Upper lobe of right lung (tissue), 1 donor: Measurements from ENCODE around the gene TSPEAR. TPM values are rescaled to one million over a fixed set of nuclear protein-coding genes. Genes with fewer than 3 reads are reported as not detected.

Source experiments
- ATAC-seq: fragments of 200-7000 bp; cut with Tn5 transposase; one replicate; pipeline ENCODE4 v1.9.1; 2020; ENCODE audit warnings: mild to moderate bottlenecking, moderate library complexity
- DNase-seq: peaks from one replicate; pipeline ENCODE4 v3.0.0-alpha.2; 2020
- H3K27ac ChIP-seq: fragments of 200-600 bp; one replicate; pipeline ENCODE4 v1.8.0; 2022
- H3K27me3 ChIP-seq: fragments of 200-600 bp; one replicate; pipeline ENCODE4 v1.8.0; 2022; ENCODE audit warnings: mild to moderate bottlenecking
- H3K36me3 ChIP-seq: fragments of 200-600 bp; one replicate; pipeline ENCODE4 v1.8.0; 2022
- H3K4me1 ChIP-seq: fragments of 200-600 bp; one replicate; pipeline ENCODE4 v1.8.0; 2022
- H3K4me3 ChIP-seq: fragments of 200-600 bp; one replicate; pipeline ENCODE4 v1.8.0; 2022; ENCODE audit warnings: mild to moderate bottlenecking
- H3K9me3 ChIP-seq: fragments of 200-600 bp; one replicate; pipeline ENCODE4 v1.8.0; 2022
- CTCF ChIP-seq: fragments of 200-600 bp; IDR thresholded peaks from one replicate; pipeline ENCODE4 v1.8.0; 2022; ENCODE audit warnings: antibody characterized with exemption
- intact Hi-C: fragments of 100-400 bp; cut with DNase I; formaldehyde crosslinking; loops from one replicate; pipeline ENCODE4 v1.11.0; 2022
- total RNA-seq: library from RNA; stranded (reverse); fragmentation: NEBNext Ultra II Directional; extraction: Animal tissue kit (Norgen Biotek cat#: 25700); gene quantifications from one replicate; pipeline ENCODE4 v1.2.1, GENCODE V29; 2021
- donor health status: DM: no; HTN: yes; CAD: no; lungs with severe emphysema.

Gene TSPEAR
- total RNA-seq, 1 donor from 2014 or later, result 0.23 TPM

GRCh38 chr21:44533891-44534627 lies 177.3 kb downstream of the TSPEAR start:
- H3K4me3 ChIP-seq, result no peak overlapping the region
- H3K27ac ChIP-seq, result no peak overlapping the region

GRCh38 chr21:44533121-44533890 lies 178.1 kb downstream of the TSPEAR start:
- Histone ChIP-seq H3K27ac (no peak overlapping the region), H3K9me3 (no peaks in the 10 kb centered on the region), H3K4me3 (no peak overlapping the region), H3K36me3 (no peaks in the 10 kb centered on the region), H3K27me3 (no peaks in the 10 kb centered on the region), H3K4me1 (no peaks in the 10 kb centered on the region)
- DNase-seq, result peak; percentile 57
- TF ChIP-seq CTCF, result no peak
- ATAC-seq, result peak; percentile 6
- intact Hi-C loops, result no loop called here

More at GRCh38 chr21:44533891-44534627, 177.3 kb downstream of the TSPEAR start:
- DNase-seq (peak; percentile 53), ATAC-seq (no peak)
- intact Hi-C loops, result no loop called here
- Histone ChIP-seq H3K36me3 (no peaks in the 10 kb centered on the region), H3K9me3 (no peaks in the 10 kb centered on the region), H3K27me3 (no peaks in the 10 kb centered on the region), H3K4me1 (no peaks in the 10 kb centered on the region)
- TF ChIP-seq CTCF, result no peak

GRCh38 chr21:44532712-44533111 lies 178.7 kb downstream of the TSPEAR start:
- no peaks in the 10 kb centered on the region for H3K27me3 ChIP-seq
- no peak overlapping the region for H3K27ac ChIP-seq
- no peaks in the 10 kb centered on the region for H3K4me1 ChIP-seq
- no peak overlapping the region for H3K4me3 ChIP-seq
- ATAC-seq (no peak), DNase-seq (peak; percentile 34)
- no peaks in the 10 kb centered on the region for H3K36me3 ChIP-seq
- no peaks in the 10 kb centered on the region for H3K9me3 ChIP-seq
- intact Hi-C loops, result no loop called here
- TF ChIP-seq CTCF, result no peak

- peak; percentile 55 for DNase-seq
Observed at GRCh38 chr21:44531606-44532564, 179.5 kb downstream of the TSPEAR start.

More at GRCh38 chr21:44531606-44532564, 179.5 kb downstream of the TSPEAR start:
- H3K27me3 ChIP-seq, result no peaks in the 10 kb centered on the region
- no peaks in the 10 kb centered on the region for H3K9me3 ChIP-seq
- TF ChIP-seq CTCF, result no peak
- no peak for ATAC-seq
- H3K4me3 ChIP-seq, result no peak overlapping the region
- intact Hi-C loops, result no loop called here
- no peaks in the 10 kb centered on the region for H3K36me3 ChIP-seq
- H3K4me1 ChIP-seq, result no peaks in the 10 kb centered on the region
- H3K27ac ChIP-seq, result no peak overlapping the region
